GM04503 (cell line): Measurements from ENCODE around the gene SWSAP1.

Experiments
- DNase-seq: peaks from one replicate; pipeline ENCODE4 v3.0.0-alpha.2; 2012; ENCODE audit warnings: low read depth

The SWSAP1 gene

DNA sequence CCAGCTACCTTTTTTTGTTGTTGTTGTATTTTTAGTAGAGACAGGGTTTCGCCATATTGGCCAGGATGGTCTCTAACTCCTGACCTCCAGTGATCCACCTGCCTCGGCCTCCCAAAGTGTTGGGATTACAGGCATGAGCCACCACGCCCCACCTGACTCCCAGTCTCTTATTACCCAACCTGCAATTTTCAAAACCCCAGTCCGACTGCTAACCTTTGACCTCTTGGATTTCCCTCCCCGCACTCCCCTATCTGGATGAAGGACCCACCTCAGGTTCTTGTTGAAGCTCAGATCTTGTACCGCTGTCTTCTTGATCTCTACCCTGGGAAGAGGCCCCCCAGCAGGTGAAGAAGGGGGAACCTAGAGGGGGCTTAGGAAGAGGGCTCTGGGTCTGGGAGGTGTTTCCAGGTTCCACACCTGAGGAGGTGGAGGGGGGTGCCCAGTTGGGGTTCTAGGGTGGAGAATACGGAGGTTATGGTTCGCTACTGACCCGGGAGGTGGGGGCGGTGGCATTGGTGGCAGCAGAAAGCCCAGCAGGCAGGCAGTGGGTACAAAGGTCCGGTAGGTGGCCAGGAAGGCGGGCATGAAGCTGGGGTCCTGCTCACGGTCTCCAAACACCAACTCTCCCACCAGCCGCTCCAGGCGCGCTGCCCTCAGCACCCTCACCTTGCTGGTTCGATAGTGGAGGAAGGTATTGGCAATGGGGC lies 42.0 kb downstream of the SWSAP1 start:
- DNase-seq: no peak

DNA sequence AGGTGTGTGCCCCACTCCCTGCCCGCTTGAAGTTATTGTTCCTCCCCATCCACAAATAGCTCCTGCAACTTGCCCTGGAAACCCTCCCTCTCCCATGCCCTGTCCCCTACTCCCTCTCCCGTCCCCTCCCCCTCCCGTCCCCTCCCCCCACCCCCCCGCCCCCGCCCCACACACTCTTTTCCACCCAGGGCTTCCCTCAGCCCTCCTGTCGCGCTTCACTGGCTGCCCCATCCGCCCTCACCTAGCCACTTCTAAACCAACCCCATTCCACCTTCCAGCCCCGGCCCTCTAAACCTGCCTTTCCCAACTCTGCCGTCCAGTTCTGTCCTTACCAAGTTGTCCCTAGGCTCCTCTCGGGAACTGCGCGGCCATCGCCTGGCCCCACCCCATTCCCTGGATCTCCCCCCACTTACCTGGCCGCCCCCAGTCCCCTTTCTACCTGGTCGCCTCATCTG lies 43.7 kb downstream of the SWSAP1 start:
- no peak for DNase-seq

DNA sequence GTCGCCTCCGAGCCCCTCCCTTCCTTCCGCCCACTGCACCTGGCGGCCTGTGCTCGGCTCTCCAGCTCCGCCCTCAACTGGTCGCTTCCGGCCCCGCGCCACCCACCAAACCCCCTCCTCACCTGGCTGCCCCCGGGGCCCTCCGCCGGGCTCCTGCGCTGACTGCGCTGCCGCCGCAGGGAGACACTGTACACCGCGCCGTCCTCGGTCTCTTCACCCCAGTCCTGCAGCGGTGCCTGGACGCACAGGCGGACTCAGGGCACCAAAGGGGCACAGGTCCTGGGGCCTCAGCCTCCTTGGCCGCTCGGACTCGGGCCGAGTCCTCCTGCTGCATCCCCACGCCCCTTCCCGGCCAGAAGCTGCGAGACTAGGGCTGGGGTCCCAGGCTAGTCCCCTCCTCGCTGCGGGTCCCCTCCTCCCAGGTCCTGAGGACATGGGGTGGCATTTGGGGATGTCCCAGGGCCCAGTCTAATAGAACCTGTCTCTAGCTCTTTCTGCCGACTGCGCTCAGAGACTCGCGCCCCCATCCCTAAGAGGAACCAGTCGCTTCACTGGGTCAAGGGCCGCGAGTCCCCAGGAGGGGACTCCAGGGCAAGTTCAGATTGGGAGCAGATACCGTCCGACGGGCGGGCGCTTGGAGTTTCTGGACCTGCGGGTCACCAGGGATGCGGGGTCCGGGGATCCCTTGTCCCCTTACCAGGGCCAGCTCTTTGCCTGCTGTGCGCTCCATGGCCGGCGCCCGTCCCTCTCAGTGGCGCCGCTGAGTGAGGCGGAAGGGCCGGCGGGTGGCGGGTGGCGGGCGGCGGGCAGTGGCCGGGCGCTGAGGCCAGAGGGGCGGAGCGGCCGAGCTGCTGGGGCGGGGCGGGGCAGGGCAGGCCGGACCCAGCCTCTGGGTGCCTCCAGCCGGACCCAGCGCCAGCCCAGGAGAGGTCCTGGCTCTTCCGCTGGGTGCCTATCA lies 44.4 kb downstream of the SWSAP1 start, which contains the start of gene RGL3:
TSS of gene RGL3 (minus strand) at position 766 of the 958 bp plus-strand sequence. CDS start at position 730, 36 bp downstream.
- DNase-seq: no peak

DNA sequence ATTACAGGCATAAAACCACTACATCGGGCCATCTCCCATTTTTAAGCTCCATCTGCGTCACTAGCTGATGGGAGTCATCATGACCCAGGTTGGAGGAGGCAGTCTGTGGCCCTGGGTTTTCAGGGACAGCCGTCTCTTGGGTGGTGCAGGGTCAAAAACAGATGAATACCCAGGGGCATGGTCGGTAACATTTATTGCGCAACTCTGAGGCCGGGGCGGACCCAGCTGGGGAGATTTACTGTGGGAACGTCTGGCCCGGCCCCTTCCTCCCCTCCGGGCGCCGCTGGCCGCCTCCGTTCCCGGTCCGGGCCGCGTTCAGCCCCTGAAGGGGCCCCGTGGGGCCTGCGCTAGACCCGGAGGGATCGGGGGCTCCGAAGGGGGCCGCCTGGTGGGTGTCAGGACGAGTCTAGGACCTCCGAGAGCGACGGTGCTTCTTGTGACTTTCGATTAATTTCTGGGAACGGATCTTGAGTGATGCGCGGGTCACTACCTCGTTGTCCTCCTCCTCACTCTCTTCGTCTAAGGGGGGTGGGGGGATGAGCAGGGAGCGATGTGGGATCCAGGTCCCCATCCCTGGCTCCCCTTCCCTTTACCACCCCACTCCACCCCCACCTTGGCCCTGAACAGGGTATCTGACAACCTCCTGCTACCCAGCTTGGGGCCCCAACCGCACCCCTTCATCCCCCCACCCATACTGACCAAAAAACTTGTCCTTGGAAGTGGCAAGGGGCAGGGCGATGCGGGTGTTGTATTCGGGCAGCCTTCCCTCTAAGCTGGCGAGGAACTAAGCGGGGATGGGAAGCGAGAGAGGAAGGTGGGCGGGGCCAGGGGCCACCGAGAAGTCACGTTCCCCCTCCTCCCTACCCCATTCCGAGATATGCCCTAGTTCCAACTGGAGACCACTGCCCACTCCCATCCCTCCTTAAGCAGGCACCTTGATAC lies 46.2 kb downstream of the SWSAP1 start:
- DNase-seq: no peak

DNA sequence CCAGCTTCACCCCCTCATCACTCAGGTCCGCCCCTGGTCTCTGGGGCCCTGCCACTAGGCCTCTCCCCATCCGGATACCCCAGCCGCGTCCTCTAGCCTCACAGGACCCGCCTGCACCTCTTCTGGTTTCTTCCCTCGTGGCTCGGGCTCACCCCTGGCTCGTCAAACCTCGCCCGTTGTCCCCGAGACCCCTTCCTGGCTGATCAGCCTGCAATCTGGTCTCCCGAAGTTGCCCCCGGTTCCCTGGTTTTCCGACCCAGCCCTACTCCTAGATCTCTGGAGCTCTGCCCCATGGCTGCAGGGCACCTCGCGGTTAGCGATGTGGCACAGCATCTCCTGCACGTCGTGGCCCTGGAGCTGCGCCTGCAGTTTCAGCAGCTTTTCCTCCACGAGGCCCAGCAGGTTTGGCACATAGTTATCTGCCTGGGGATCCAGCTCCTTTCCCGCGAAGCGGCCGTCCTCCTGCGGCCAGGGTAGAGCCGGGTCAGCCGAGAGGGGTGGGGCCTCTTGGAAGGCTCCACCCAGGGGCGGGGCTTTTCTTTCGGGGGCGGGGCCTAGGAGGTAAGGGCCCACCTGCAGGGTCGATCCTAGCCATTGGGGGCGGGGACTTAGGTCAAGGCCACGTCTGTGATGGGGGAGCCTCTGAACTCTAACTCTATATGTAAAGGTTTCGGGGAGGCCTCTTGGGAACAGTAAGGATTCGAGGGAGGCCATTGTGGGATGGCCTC lies 47.1 kb downstream of the SWSAP1 start:
- DNase-seq: no peak

DNA sequence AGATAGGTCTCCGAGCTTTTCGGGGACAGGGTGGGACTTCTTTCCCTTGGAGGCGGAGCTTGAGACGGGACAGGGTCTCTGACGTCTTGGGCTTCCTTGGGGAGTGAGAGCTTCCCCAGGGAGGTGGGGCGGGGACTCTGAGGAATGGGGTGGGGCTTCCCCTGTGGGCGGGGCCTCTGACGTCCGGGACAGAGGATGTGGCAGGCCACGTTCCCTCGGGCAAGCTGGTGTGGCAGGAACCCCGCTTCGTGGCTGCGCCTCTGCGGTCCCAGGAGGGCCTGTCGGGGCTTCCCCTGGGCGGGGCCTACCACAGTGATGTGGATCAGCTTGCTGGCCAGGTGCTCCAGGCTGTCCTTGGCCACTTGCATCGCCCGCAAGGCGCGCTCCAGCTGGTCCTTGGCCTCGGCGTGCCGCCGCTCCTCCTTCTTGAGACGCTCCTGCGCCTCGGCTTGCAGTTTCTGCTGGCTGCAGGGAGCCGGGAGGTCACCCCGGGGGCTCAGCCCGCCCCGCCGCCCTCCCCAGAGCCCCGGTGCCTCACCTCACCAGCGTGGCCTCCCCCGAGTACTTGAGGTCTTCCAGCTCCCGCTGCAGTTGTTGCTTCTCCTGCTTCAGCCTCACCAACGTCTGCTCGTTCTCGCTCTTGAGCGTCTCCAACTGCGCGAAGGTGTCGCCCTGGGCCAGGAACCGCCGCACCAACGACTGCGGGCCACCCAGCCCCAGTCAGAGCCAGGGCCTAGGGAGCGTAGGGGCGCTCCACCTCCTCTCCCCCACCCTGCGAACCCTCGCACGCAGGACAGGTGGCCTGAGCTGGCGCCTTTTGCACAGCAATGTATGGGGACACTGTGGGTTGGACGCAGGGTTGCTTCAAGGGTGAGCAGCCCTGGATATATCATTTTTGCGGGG lies 47.9 kb downstream of the SWSAP1 start:
- DNase-seq: no peak

DNA sequence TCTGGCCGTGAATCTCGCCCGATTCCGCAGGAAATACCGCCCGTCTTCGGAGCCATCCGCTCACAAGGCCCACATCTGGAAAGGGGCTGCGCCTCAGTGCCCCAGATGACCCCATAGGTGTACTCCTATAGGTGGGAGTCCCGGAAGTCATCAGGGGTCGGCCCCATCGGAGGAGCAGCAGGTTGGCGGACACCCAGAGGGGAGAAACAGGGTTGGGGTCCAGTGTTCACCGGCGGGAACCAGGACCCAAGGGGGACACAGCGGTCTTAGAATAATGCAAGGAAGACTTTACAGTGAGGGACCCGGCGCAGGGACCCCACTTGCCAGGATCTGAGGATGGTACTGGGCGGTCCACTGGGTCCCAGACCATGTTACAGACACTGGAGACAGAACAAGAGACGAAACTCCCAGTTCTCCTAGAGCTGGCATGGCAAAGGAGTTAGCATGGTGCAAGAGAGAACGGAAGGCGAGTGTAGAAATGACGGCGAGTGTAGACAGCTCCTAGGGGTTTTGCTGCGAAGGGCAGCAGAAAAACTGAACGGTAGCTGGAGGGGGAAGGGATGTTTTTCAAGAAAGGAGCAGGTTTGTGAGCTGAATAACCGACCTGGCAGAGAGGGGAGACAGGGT lies 48.8 kb downstream of the SWSAP1 start:
- DNase-seq: no peak

DNA sequence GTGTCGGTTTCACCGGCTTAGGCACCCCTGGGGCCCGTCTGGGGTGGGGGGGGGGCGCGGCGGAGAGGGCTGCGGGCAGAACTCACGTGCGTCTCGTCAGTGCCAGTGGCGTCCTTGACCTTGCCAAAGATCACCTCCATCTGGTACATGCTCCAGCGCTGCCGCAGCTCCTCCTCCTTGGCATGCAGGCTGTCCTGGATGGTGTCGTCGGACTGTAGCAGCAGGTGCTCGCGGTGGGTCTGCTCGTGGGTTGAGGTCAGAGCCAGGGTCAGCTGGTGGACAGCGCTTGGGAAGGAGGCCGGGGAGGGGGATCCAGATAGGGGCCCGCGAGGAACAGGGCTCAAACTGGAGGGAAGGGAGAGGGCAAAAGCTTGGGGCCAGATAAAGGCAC lies 49.3 kb downstream of the SWSAP1 start:
- DNase-seq: no peak
